ENCODE measurements around the gene DISC1. TPM values are rescaled to one million over a fixed set of nuclear protein-coding genes. Genes with fewer than 3 reads are reported as not detected.

The DISC1 gene
- total RNA-seq, 1 donor from 2014 or later, result 16.0 TPM

DNA sequence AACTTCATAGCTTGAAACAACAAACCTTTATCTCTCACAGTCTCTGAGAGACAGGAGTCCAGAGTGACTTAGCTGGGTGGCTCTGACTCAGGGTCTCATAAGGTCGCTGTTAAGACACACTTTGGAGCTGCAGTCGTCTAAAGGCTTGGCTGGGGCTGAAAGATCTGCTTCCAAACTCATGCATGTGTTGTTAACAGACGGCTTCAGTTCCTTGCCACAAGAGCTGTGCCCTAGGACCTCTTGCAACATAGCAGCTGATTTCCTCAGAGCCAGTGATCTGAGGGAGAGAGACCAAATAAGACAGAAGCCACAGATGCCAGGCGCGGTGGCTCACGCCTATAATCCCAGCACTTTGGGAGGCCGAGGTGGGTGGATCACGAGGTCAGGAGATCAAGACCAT, 176.8 kb downstream of the DISC1 start:
- Histone ChIP-seq H3K4me3 (no peak overlapping the region), H3K27ac (no peak overlapping the region), H3K4me1 (no peaks in the 10 kb centered on the region), H3K36me3 (no peaks in the 10 kb centered on the region), H3K9me3 (no peaks in the 10 kb centered on the region), H3K27me3 (no peaks in the 10 kb centered on the region)
- DNase-seq (ENCODE audit: low spot score in 2 of 2), result no peak
- intact Hi-C loops (cut with DNase I), result no loop called here
- TF ChIP-seq, protein P1, sequence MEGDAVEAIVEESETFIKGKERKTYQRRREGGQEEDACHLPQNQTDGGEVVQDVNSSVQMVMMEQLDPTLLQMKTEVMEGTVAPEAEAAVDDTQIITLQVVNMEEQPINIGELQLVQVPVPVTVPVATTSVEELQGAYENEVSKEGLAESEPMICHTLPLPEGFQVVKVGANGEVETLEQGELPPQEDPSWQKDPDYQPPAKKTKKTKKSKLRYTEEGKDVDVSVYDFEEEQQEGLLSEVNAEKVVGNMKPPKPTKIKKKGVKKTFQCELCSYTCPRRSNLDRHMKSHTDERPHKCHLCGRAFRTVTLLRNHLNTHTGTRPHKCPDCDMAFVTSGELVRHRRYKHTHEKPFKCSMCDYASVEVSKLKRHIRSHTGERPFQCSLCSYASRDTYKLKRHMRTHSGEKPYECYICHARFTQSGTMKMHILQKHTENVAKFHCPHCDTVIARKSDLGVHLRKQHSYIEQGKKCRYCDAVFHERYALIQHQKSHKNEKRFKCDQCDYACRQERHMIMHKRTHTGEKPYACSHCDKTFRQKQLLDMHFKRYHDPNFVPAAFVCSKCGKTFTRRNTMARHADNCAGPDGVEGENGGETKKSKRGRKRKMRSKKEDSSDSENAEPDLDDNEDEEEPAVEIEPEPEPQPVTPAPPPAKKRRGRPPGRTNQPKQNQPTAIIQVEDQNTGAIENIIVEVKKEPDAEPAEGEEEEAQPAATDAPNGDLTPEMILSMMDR (IDR thresholded peaks at IDR 0.05), result no peak

DNA sequence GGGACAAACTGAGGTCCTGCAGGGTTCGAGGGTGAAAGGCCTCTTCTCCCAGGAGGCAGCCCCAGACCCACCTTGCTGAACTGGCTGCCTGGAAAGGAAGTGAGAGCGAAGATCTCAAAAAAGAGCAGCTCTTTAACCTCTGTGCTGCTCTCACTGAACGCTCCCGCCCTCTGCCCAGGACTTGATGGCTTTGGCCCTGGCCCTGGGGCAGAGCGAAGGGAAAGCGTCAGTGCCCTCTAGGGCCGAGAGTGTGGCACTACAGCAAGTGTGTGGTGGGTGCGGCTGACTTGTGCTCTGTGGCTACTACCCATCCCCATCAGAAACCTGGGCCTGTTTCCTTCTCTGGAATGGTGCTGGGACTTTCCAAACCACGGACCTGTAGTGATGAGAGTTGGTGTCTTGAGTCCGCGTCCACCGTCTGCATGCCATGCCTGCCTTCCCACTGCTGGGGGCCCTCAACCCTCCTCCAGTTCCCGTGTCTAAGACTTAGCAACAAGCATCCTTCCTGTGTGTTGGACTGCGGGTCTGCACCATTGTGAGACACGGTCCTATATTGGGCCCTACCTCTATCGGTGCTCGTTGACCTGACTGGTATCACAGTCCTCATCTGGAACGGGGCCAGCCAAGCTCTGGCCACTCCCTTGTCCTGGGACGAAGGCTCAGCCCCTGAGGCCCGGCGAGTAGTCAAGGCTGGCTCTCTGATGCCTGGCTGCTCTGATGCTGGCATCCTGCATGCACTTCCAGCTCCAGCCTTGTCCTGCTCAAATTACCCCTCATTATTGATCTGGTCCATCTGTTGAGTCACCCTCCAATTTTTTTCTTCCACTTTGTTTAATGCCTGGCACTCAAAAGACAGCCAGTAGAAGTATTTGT, 180.3 kb downstream of the DISC1 start:
- DNase-seq (ENCODE audit: low spot score in 2 of 2), result no peak
- Histone ChIP-seq H3K27me3 (no peaks in the 10 kb centered on the region), H3K27ac (no peak overlapping the region), H3K4me3 (no peak overlapping the region), H3K4me1 (no peaks in the 10 kb centered on the region), H3K36me3 (no peaks in the 10 kb centered on the region), H3K9me3 (no peaks in the 10 kb centered on the region)
- TF ChIP-seq, protein P1 (IDR thresholded peaks at IDR 0.05), result peak in 1 of 3 experiments; percentile 19
- intact Hi-C loops (cut with DNase I), result no loop called here

DNA sequence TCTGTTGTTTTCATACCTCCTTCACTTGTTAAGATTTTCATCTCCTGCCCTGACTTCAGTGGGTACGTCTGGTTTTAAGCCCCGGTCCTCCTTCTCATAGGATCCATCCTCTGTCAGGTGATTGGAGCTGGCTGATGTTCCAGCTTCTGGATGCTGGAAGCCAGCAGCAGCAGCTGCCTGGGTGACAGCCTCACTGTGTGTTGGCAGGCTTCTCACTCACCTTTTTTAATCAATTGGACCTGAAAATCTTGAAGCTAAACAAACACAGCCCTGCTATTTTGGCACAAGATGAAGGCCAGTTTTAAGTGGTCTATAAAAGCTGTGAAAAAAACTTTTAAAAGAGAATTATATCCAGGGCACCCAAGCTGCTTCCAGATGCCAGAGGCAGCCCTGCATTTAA, 181.0 kb downstream of the DISC1 start:
- no peak for DNase-seq (ENCODE audit: low spot score in 2 of 2)
- TF ChIP-seq, protein P1 (IDR thresholded peaks at IDR 0.05), result no peak
- H3K27ac ChIP-seq, result no peak overlapping the region
- intact Hi-C loops (cut with DNase I), result no loop called here
- H3K36me3 ChIP-seq, result no peaks in the 10 kb centered on the region
- no peaks in the 10 kb centered on the region for H3K4me1 ChIP-seq
- H3K4me3 ChIP-seq, result no peak overlapping the region
- H3K9me3 ChIP-seq, result no peaks in the 10 kb centered on the region
- no peaks in the 10 kb centered on the region for H3K27me3 ChIP-seq

DNA sequence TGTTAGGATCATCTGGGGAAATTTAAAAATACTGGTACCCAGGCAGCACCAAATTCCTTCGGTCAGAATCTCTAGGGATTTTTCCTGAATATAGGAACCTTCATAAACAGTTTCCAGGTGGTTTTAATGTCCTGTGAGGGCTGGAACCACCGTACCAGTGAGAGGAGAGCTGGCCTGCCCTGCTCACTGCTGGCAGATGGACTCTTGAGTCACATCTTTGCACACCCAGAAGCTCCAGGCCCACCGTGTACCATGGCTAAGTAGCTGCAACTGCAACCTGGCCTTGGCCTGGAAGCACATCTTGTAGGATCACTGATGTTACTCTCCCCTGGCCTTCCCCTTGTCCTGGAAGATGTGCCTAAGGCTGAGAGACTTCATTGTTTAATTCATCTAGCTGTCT, 181.5 kb downstream of the DISC1 start:
- H3K4me1 ChIP-seq, result no peaks in the 10 kb centered on the region
- intact Hi-C loops (cut with DNase I), result no loop called here
- TF ChIP-seq, protein P1 (IDR thresholded peaks at IDR 0.05), result no peak
- no peak overlapping the region for H3K4me3 ChIP-seq
- DNase-seq (ENCODE audit: low spot score in 2 of 2), result no peak
- H3K36me3 ChIP-seq, result peaks cover 0 to under 1% of the 10 kb centered on the region in 2 donors
- no peak overlapping the region for H3K27ac ChIP-seq
- H3K9me3 ChIP-seq, result no peaks in the 10 kb centered on the region
- no peaks in the 10 kb centered on the region for H3K27me3 ChIP-seq

DNA sequence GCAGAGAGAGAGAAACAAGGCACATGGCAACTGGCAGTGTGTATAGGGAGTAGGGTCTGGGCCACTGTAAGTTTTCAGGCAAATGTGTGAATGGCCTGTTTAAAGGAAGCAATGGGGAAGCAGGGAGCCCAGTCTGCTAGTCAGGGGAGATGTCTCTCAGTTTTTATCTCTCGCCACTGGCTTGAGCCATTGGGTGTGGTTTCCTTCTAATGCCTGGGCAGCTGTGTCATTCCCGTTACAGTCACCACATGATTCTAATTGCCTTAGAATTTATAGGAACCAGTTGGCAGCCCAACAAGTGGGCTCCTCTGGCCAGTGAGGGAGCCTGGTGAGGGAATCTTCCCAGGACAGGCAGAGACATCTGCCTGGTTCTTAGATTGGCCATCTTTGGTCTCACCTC, 182.4 kb downstream of the DISC1 start:
- Histone ChIP-seq H3K27me3 (no peaks in the 10 kb centered on the region), H3K36me3 (peaks cover 0 to 3% of the 10 kb centered on the region in 2 donors), H3K4me3 (no peak overlapping the region), H3K4me1 (no peaks in the 10 kb centered on the region), H3K9me3 (no peaks in the 10 kb centered on the region), H3K27ac (no peak overlapping the region)
- intact Hi-C loops (cut with DNase I), result no loop called here
- no peak for DNase-seq (ENCODE audit: low spot score in 2 of 2)
- TF ChIP-seq, protein P1 (IDR thresholded peaks at IDR 0.05), result no peak
